Osteocyte (in vitro differentiated cells): ENCODE data around the gene SLC38A8. TPM values are rescaled to one million over a fixed set of nuclear protein-coding genes. Genes with fewer than 3 reads are reported as not detected.

ENCODE experiments used
- DNase-seq: peaks from one replicate; pipeline ENCODE4 v3.0.0; 2021; ENCODE audit warnings: mixed read lengths; ENCODE audit not compliant: unreplicated experiment; ENCODE audit errors: extremely low spot score
- H3K27ac Mint-ChIP-seq: one replicate; pipeline ENCODE4 v1.8.0; 2021; ENCODE audit warnings: mild to moderate bottlenecking, mixed read lengths; ENCODE audit not compliant: unreplicated experiment
- H3K27me3 Mint-ChIP-seq: one replicate; pipeline ENCODE4 v1.8.0; 2021; ENCODE audit warnings: mixed read lengths; ENCODE audit not compliant: unreplicated experiment
- H3K36me3 Mint-ChIP-seq: one replicate; pipeline ENCODE4 v1.8.0; 2021; ENCODE audit warnings: mixed read lengths; ENCODE audit not compliant: unreplicated experiment
- H3K4me1 Mint-ChIP-seq: one replicate; pipeline ENCODE4 v1.8.0; 2021; ENCODE audit warnings: mixed read lengths; ENCODE audit not compliant: unreplicated experiment
- H3K4me3 Mint-ChIP-seq: one replicate; pipeline ENCODE4 v1.8.0; 2021; ENCODE audit warnings: mild to moderate bottlenecking, moderate library complexity, mixed read lengths; ENCODE audit not compliant: unreplicated experiment
- H3K9me3 Mint-ChIP-seq: one replicate; pipeline ENCODE4 v1.8.0; 2021; ENCODE audit warnings: mixed read lengths; ENCODE audit not compliant: unreplicated experiment
- total RNA-seq: library from RNA; stranded (reverse); gene quantifications from 2 replicates; pipeline ENCODE4 v1.2.1, GENCODE V29; 2021
- TF ChIP-seq, protein P1 (sequence below): fragments of 200-600 bp; sonication (generic); IDR thresholded peaks from 2 replicates; pipeline ENCODE4 v1.5.0; 2021; ENCODE audit warnings: antibody characterized with exemption, mild to moderate bottlenecking, moderate library complexity

The SLC38A8 gene
- total RNA-seq, 1 donor from 2014 or later: not detected

DNA sequence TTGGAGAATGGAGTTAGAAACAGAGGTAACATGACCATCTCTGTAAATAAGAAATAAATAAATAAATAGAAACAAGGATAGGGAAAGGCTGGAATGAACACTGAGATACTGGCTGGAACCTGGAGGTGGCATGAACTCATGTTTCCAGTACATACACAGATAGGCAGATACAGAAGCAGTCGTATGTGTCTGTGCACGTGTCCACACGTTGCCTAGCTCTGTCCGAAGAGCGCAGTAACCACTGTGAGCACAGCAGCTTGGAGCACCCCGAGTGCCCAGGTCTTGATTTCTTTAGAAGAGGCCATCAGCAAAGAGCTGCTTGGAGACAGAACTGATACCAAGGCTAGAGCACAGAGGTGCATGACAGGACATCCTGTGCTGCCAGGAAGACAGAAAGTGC, 37.1 kb upstream of the SLC38A8 start:
- peaks cover 51% of the 10 kb centered on the region for H3K36me3 Mint-ChIP-seq
- H3K27ac Mint-ChIP-seq: no peak overlapping the region
- no peaks in the 10 kb centered on the region for H3K27me3 Mint-ChIP-seq
- H3K4me1 Mint-ChIP-seq: no peaks in the 10 kb centered on the region
- H3K9me3 Mint-ChIP-seq: peaks cover 6% of the 10 kb centered on the region
- no peak overlapping the region for H3K4me3 Mint-ChIP-seq
- TF ChIP-seq, protein P1, sequence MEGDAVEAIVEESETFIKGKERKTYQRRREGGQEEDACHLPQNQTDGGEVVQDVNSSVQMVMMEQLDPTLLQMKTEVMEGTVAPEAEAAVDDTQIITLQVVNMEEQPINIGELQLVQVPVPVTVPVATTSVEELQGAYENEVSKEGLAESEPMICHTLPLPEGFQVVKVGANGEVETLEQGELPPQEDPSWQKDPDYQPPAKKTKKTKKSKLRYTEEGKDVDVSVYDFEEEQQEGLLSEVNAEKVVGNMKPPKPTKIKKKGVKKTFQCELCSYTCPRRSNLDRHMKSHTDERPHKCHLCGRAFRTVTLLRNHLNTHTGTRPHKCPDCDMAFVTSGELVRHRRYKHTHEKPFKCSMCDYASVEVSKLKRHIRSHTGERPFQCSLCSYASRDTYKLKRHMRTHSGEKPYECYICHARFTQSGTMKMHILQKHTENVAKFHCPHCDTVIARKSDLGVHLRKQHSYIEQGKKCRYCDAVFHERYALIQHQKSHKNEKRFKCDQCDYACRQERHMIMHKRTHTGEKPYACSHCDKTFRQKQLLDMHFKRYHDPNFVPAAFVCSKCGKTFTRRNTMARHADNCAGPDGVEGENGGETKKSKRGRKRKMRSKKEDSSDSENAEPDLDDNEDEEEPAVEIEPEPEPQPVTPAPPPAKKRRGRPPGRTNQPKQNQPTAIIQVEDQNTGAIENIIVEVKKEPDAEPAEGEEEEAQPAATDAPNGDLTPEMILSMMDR: no peak
- DNase-seq: no peak

DNA sequence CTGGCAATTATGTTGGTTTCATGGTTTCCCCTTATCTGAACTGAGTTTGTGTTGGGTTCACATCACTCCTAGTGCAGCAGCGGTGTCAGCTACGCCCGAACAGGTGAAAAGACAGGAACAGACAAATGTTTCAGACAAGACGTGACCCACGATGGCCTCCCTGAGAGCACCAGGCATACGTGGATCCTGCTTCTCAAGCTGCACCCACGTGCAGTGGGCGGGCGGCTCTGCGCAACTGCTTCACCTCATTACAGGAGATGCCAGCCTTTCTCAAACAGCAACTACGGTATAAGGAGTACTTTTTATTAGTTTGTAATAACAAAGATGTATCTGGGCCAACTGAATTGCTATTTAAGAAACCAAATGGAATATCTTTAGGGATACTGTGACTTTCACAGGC, 32.8 kb upstream of the SLC38A8 start:
- no peak overlapping the region for H3K27ac Mint-ChIP-seq
- H3K9me3 Mint-ChIP-seq: peaks cover 6% of the 10 kb centered on the region
- TF ChIP-seq, protein P1: no peak
- H3K4me1 Mint-ChIP-seq: no peaks in the 10 kb centered on the region
- H3K4me3 Mint-ChIP-seq: no peak overlapping the region
- H3K36me3 Mint-ChIP-seq: peaks cover 62% of the 10 kb centered on the region
- DNase-seq: no peak
- no peaks in the 10 kb centered on the region for H3K27me3 Mint-ChIP-seq

DNA sequence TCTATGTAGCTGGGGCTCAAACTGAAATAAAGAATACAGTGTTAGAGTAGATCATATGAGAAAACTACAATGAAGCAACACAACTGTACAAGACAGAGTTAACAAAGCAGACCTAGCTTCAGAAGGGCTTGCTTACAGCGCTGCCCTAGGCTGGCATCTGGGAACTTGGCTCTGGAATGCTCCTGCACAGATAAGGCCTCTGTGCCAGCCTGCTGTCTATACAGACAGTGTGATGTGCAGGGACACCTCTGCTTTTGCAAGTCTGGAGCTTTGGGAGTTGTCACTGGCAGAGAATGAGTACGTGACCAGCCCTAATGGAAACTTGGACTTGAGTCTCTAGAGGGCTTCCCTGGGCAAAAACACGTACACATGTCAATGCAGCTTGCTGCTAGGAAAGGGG, 32.1 kb upstream of the SLC38A8 start:
- no peak overlapping the region for H3K4me3 Mint-ChIP-seq
- no peaks in the 10 kb centered on the region for H3K4me1 Mint-ChIP-seq
- no peak overlapping the region for H3K27ac Mint-ChIP-seq
- H3K9me3 Mint-ChIP-seq: peaks cover 6% of the 10 kb centered on the region
- peaks cover 62% of the 10 kb centered on the region for H3K36me3 Mint-ChIP-seq
- DNase-seq: no peak
- TF ChIP-seq, protein P1: no peak
- H3K27me3 Mint-ChIP-seq: no peaks in the 10 kb centered on the region

DNA sequence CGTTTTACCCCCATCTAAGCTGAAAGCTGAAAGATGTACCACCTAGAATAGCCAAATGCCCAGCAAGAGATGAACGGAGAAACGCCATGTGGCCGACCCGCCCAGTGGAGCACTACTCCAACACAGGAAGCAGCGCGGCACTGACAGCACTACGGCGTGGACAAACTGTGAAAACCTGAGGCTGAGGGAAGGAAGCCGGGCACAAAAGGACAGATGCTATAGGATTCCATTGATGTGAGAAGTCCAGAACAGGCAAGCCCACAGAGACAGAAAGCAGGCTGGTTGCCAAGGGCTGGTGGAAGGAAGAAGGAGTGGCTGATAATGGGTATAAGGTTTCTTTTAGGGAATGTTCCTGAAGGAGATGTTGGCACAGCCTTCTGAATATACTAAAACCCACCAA, 29.4 kb upstream of the SLC38A8 start:
- no peak overlapping the region for H3K27ac Mint-ChIP-seq
- no peaks in the 10 kb centered on the region for H3K27me3 Mint-ChIP-seq
- TF ChIP-seq, protein P1: no peak
- H3K4me3 Mint-ChIP-seq: no peak overlapping the region
- peak; percentile 60 for DNase-seq
- H3K4me1 Mint-ChIP-seq: no peaks in the 10 kb centered on the region
- no peaks in the 10 kb centered on the region for H3K9me3 Mint-ChIP-seq
- H3K36me3 Mint-ChIP-seq: peaks cover 63% of the 10 kb centered on the region

DNA sequence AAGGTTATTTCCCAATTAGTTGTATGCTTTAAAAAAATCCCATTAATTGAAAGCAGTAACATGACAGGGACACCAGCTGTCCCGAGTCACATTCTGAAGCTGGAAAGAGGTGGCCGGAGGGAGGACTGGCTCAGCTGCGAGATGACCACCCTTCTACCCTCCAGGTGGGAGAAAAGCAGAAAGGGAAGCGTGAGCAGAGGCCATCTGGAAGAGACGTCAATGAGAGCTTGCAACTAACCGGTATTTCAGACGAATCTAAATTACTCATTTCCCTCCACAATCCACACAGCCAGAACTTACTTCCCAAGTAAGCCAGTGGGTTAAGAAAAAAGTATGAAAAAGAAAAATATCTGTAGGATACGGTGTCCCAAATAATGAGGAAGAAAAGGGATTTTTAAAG, 28.5 kb upstream of the SLC38A8 start:
- no peaks in the 10 kb centered on the region for H3K27me3 Mint-ChIP-seq
- H3K36me3 Mint-ChIP-seq: peaks cover 56% of the 10 kb centered on the region
- H3K4me1 Mint-ChIP-seq: no peaks in the 10 kb centered on the region
- no peak overlapping the region for H3K27ac Mint-ChIP-seq
- TF ChIP-seq, protein P1: no peak
- no peak overlapping the region for H3K4me3 Mint-ChIP-seq
- no peak for DNase-seq
- H3K9me3 Mint-ChIP-seq: no peaks in the 10 kb centered on the region
